Panc1 (cell line): ENCODE data around the gene ARMC3. TPM values are rescaled to one million over a fixed set of nuclear protein-coding genes. Genes with fewer than 3 reads are reported as not detected.

Experiments
- ATAC-seq: fragments of 200-7000 bp; cut with Tn5 transposase; 2 replicates; pipeline ENCODE4 v1.9.1; 2020; ENCODE audit warnings: mild to moderate bottlenecking, moderate library complexity
- BruUV-seq: library from RNA; stranded (reverse); fragments of 400-500 nt; replicated peaks from 2 replicates; lab custom pipeline; 2021; lab: Mats Ljungman, UMichigan
- CTCF ChIA-PET: fragments of 300-600 bp; sonication (Branson Sonifier 250); formaldehyde crosslinking; loops from one replicate; lab custom pipeline; 2022; ENCODE audit warnings: antibody characterized with exemption; lab: Charles Lee
- POLR2A ChIA-PET: fragments of 300-600 bp; sonication (Branson Sonifier 250); formaldehyde crosslinking; loops from one replicate; lab custom pipeline; 2022; ENCODE audit warnings: antibody characterized with exemption; lab: Charles Lee
- DNase-seq: peaks from one replicate; pipeline ENCODE4 v3.0.0-alpha.2; 2010; ENCODE audit warnings: low read depth, low spot score
- H3K27ac ChIP-seq: 2 replicates; pipeline ENCODE4 v1.5.1; 2011; ENCODE audit warnings: mild to moderate bottlenecking, low read length, inconsistent platforms
- H3K27me3 ChIP-seq: fragments of 200-500 bp; sonication (Bioruptor generic); 2 replicates; pipeline ENCODE4 v1.6.0; 2014; ENCODE audit warnings: low read length, inconsistent platforms; ENCODE audit not compliant: control insufficient read depth, insufficient read depth
- H3K36me3 ChIP-seq: fragments of 200-500 bp; sonication (Bioruptor generic); 2 replicates; pipeline ENCODE4 v1.5.1; 2014; ENCODE audit warnings: inconsistent platforms, mild to moderate bottlenecking, low read length, moderate library complexity; ENCODE audit not compliant: control insufficient read depth, insufficient read depth
- H3K4me1 ChIP-seq: 2 replicates; pipeline ENCODE4 v1.5.1; 2011; ENCODE audit warnings: inconsistent platforms, mild to moderate bottlenecking, low read length, moderate library complexity; ENCODE audit not compliant: control insufficient read depth, insufficient read depth
- H3K4me3 ChIP-seq, 2 experiments: 2 replicates each; pipeline ENCODE4 v1.5.1; 2011 to 2012; ENCODE audit warnings: low read depth in 2 of 2, low read length in 2 of 2, mild to moderate bottlenecking in 2 of 2, inconsistent platforms in 1 of 2, moderate library complexity in 1 of 2
- H3K9me3 ChIP-seq: fragments of 200-500 bp; sonication (Bioruptor generic); 2 replicates; pipeline ENCODE4 v1.5.1; 2014; ENCODE audit warnings: low read depth, mild to moderate bottlenecking, inconsistent platforms, low read length, moderate library complexity; ENCODE audit not compliant: control insufficient read depth, insufficient read depth
- POLR2AphosphoS5 ChIP-seq: IDR thresholded peaks from 2 replicates; pipeline ENCODE4 v1.6.1; 2012; ENCODE audit warnings: mild to moderate bottlenecking, low read depth, low read length, moderate library complexity
- REST ChIP-seq, 2 experiments: IDR thresholded peaks; 2 replicates each; pipeline ENCODE4 v1.6.1; 2011 to 2012; ENCODE audit warnings: low read depth in 2 of 2, control low read depth in 1 of 2, low read length in 1 of 2, mild to moderate bottlenecking in 1 of 2, moderate library complexity in 1 of 2; ENCODE audit not compliant: insufficient read depth in 1 of 2
- SIN3A ChIP-seq: IDR thresholded peaks from 2 replicates; pipeline ENCODE4 v1.6.1; 2012; ENCODE audit warnings: low read depth, mild to moderate bottlenecking, low read length, moderate library complexity, borderline replicate concordance; ENCODE audit not compliant: insufficient read depth
- TCF7L2 ChIP-seq: IDR thresholded peaks from 2 replicates; pipeline ENCODE4 v1.6.1; 2011; ENCODE audit warnings: mild to moderate bottlenecking, low read depth, low read length, inconsistent platforms
- in situ Hi-C: cut with HindIII; loops from 2 replicates; pipeline ENCODE4 v1.10.0; 2016; ENCODE audit warnings: low sequenced_read_pairs, low pct_unique_long_range_greater_than_20kb
- intact Hi-C: fragments of 100-400 bp; cut with micrococcal nuclease; formaldehyde crosslinking; loops from one replicate; pipeline ENCODE4 v1.10.0; 2022; ENCODE audit not compliant: unreplicated experiment
- total RNA-seq: library from RNA; stranded (reverse); gene quantifications from one replicate; pipeline ENCODE4 v1.2.1, GENCODE V29; 2021; ENCODE audit not compliant: unreplicated experiment
- TF ChIP-seq, protein P1 (sequence below): fragments of 450-650 bp; IDR thresholded peaks from 2 replicates; pipeline ENCODE4 v1.5.1; 2017; ENCODE audit warnings: mild to moderate bottlenecking

Gene ARMC3
- total RNA-seq, 1 experiment from 2014 or later = 1.0 TPM

- in situ Hi-C loops = no loop called here
- TF ChIP-seq SIN3A (no peak), POLR2AphosphoS5 (no peak), REST (IDR thresholded peaks at IDR 0.05; ENCODE audit: insufficient read depth in 1 of 2, low read depth in 2 of 2, low read length in 1 of 2) (no peak), TCF7L2 (no peak)
- TF ChIP-seq, protein P1, sequence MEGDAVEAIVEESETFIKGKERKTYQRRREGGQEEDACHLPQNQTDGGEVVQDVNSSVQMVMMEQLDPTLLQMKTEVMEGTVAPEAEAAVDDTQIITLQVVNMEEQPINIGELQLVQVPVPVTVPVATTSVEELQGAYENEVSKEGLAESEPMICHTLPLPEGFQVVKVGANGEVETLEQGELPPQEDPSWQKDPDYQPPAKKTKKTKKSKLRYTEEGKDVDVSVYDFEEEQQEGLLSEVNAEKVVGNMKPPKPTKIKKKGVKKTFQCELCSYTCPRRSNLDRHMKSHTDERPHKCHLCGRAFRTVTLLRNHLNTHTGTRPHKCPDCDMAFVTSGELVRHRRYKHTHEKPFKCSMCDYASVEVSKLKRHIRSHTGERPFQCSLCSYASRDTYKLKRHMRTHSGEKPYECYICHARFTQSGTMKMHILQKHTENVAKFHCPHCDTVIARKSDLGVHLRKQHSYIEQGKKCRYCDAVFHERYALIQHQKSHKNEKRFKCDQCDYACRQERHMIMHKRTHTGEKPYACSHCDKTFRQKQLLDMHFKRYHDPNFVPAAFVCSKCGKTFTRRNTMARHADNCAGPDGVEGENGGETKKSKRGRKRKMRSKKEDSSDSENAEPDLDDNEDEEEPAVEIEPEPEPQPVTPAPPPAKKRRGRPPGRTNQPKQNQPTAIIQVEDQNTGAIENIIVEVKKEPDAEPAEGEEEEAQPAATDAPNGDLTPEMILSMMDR = no peak
- ChIA-PET CTCF (no interaction called here), POLR2A (no interaction called here)
- Histone ChIP-seq H3K27me3 (no peaks in the 10 kb centered on the region), H3K4me1 (no peaks in the 10 kb centered on the region), H3K27ac (no peak overlapping the region), H3K9me3 (no peaks in the 10 kb centered on the region), H3K4me3 (no peak overlapping the region), H3K36me3 (no peaks in the 10 kb centered on the region)
- no peak for DNase-seq
- ATAC-seq = no peak
- intact Hi-C loops = no loop called here
- no TSS peak for BruUV-seq
Measured at GRCh38 chr10:23046027-23046426, 118.2 kb downstream of the ARMC3 start.

GRCh38 chr10:23047201-23048050, 119.6 kb downstream of the ARMC3 start:
- no peak for ATAC-seq
- ChIA-PET POLR2A (no interaction called here), CTCF (no interaction called here)
- H3K27ac ChIP-seq = no peak overlapping the region
- BruUV-seq = no TSS peak
- no peaks in the 10 kb centered on the region for H3K9me3 ChIP-seq
- TF ChIP-seq SIN3A (no peak), POLR2AphosphoS5 (no peak), TCF7L2 (no peak), REST (IDR thresholded peaks at IDR 0.05; ENCODE audit: insufficient read depth in 1 of 2, low read depth in 2 of 2, low read length in 1 of 2) (no peak)
- TF ChIP-seq, protein P1 = no peak
- H3K36me3 ChIP-seq = no peaks in the 10 kb centered on the region
- H3K4me3 ChIP-seq = no peak overlapping the region
- intact Hi-C loops (no loop called here), in situ Hi-C loops (no loop called here)
- no peak for DNase-seq
- H3K4me1 ChIP-seq = no peaks in the 10 kb centered on the region
- H3K27me3 ChIP-seq = no peaks in the 10 kb centered on the region
